Natural killer cell (primary cell): ENCODE results near the gene UROC1. TPM values are rescaled to one million over a fixed set of nuclear protein-coding genes. Genes with fewer than 3 reads are reported as not detected.

Source experiments
- ATAC-seq, 3 donors: fragments of 150-1000 bp in 2 of 3; fragments of 200-7000 bp in 1 of 3; cut with Tn5 transposase; 1 replicate in 1 of 3; 2 replicates in 2 of 3; pipeline ENCODE4 v1.10.0; 2021; ENCODE audit warnings: mild to moderate bottlenecking in 2 of 3, moderate library complexity in 2 of 3
- DNase-seq, 2 donors: peaks; one replicate each; pipeline versions ENCODE4 v3.0.0 to v3.0.0-alpha.2; 2013 to 2021; ENCODE audit warnings: mixed read lengths in 1 of 2
- H3K27ac ChIP-seq: one replicate; pipeline ENCODE4 v1.5.1; 2013; ENCODE audit warnings: mild to moderate bottlenecking, low read length
- H3K27me3 ChIP-seq: one replicate; pipeline ENCODE4 v1.6.1; 2013; ENCODE audit warnings: low read length; ENCODE audit not compliant: control insufficient read depth, insufficient read depth
- H3K36me3 ChIP-seq: one replicate; pipeline ENCODE4 v1.6.1; 2013; ENCODE audit warnings: low read length; ENCODE audit not compliant: control insufficient read depth, insufficient read depth
- H3K4me1 ChIP-seq: one replicate; pipeline ENCODE4 v1.6.1; 2013; ENCODE audit warnings: low read length; ENCODE audit not compliant: control insufficient read depth, insufficient read depth
- H3K4me3 ChIP-seq: one replicate; pipeline ENCODE4 v1.5.1; 2013; ENCODE audit warnings: low read length
- H3K9me3 ChIP-seq: one replicate; pipeline ENCODE4 v1.6.1; 2013; ENCODE audit warnings: low read length; ENCODE audit not compliant: control insufficient read depth, insufficient read depth
- H3K27ac Mint-ChIP-seq, 2 donors: one replicate each; pipeline ENCODE4 v1.8.0; 2022; ENCODE audit warnings: mild to moderate bottlenecking in 2 of 2, mixed read lengths in 2 of 2, moderate library complexity in 1 of 2
- H3K27me3 Mint-ChIP-seq, 2 donors: one replicate each; pipeline ENCODE4 v1.8.0; 2022; ENCODE audit warnings: low read depth in 2 of 2, mixed read lengths in 2 of 2
- H3K36me3 Mint-ChIP-seq: one replicate; pipeline ENCODE4 v1.8.0; 2022; ENCODE audit warnings: mixed read lengths
- H3K4me1 Mint-ChIP-seq, 2 donors: one replicate each; pipeline ENCODE4 v1.8.0; 2022; ENCODE audit warnings: mixed read lengths in 2 of 2
- H3K4me3 Mint-ChIP-seq: one replicate; pipeline ENCODE4 v1.8.0; 2022; ENCODE audit warnings: mild to moderate bottlenecking, moderate library complexity, mixed read lengths
- H3K9me3 Mint-ChIP-seq, 2 donors: one replicate each; pipeline ENCODE4 v1.8.0; 2022; ENCODE audit warnings: mixed read lengths in 2 of 2
- CTCF ChIP-seq: fragments of 200-600 bp; IDR thresholded peaks from one replicate; pipeline ENCODE4 v1.8.0; 2022; ENCODE audit warnings: antibody characterized with exemption
- WGBS: methylation state at CpG from one replicate; pipeline ENCODE4 v1.1.7; 2013; ENCODE audit warnings: missing lambda C conversion rate; ENCODE audit not compliant: insufficient coverage; 5-methylcytosine and 5-hydroxymethylcytosine counted together
- intact Hi-C: fragments of 100-400 bp; cut with micrococcal nuclease; formaldehyde crosslinking; loops from one replicate; pipeline ENCODE4 v1.14.2; 2022
- total RNA-seq, 4 donors: library from RNA; stranded (reverse); fragments of 120-200 nt in 1 of 4; gene quantifications; one replicate each; pipeline versions ENCODE4 v1.2.3 to v1.2.4, GENCODE V29; 2013 to 2022

Gene UROC1
- total RNA-seq, 3 donors from 2014 or later (not counting 1 experiment from before 2014, with no cell fraction given), result not detected

GRCh38 chr3:126436826-126437717 is 80.5 kb downstream of the UROC1 start:
- ATAC-seq, result no peak
- WGBS, result 97% methylated on average over 18 of the region's 18 CpGs

GRCh38 chr3:126435456-126436315 is 81.9 kb downstream of the UROC1 start:
- peaks cover 24% of the 10 kb centered on the region for H3K36me3 ChIP-seq
- peak in 1 of 2 donors; percentile 12 for DNase-seq
- intact Hi-C loops, result no loop called here
- H3K4me3 Mint-ChIP-seq, result no peak overlapping the region
- H3K27me3 ChIP-seq, result no peaks in the 10 kb centered on the region
- no peak for ATAC-seq
- H3K27ac ChIP-seq, result no peak overlapping the region
- H3K4me3 ChIP-seq, result no peak overlapping the region
- no peaks in the 10 kb centered on the region for H3K36me3 Mint-ChIP-seq
- H3K4me1 ChIP-seq, result no peaks in the 10 kb centered on the region
- H3K9me3 Mint-ChIP-seq, result no peaks in the 10 kb centered on the region
- H3K9me3 ChIP-seq, result no peaks in the 10 kb centered on the region
- H3K27ac Mint-ChIP-seq, result no peak overlapping the region
- no peak for TF ChIP-seq CTCF
- H3K4me1 Mint-ChIP-seq, result no peaks in the 10 kb centered on the region
- H3K27me3 Mint-ChIP-seq, result no peaks in the 10 kb centered on the region
- 97% methylated on average over 14 of the region's 14 CpGs for WGBS

More at GRCh38 chr3:126436826-126437717, 80.5 kb downstream of the UROC1 start:
- Mint-ChIP-seq H3K27ac (no peak overlapping the region), H3K9me3 (no peaks in the 10 kb centered on the region), H3K27me3 (no peaks in the 10 kb centered on the region), H3K36me3 (no peaks in the 10 kb centered on the region), H3K4me3 (no peak overlapping the region), H3K4me1 (no peaks in the 10 kb centered on the region)
- no peaks in the 10 kb centered on the region for H3K9me3 ChIP-seq
- TF ChIP-seq CTCF, result no peak
- intact Hi-C loops, result no loop called here
- no peaks in the 10 kb centered on the region for H3K4me1 ChIP-seq
- no peaks in the 10 kb centered on the region for H3K27me3 ChIP-seq
- no peak for DNase-seq
- H3K27ac ChIP-seq, result no peak overlapping the region
- H3K36me3 ChIP-seq, result peaks cover 31% of the 10 kb centered on the region
- H3K4me3 ChIP-seq, result no peak overlapping the region

GRCh38 chr3:126434931-126435411 is 82.6 kb downstream of the UROC1 start:
- no peak for DNase-seq
- no peaks in the 10 kb centered on the region for H3K27me3 ChIP-seq
- Mint-ChIP-seq H3K9me3 (no peaks in the 10 kb centered on the region), H3K27ac (no peak overlapping the region), H3K36me3 (no peaks in the 10 kb centered on the region), H3K4me3 (no peak overlapping the region), H3K4me1 (no peaks in the 10 kb centered on the region), H3K27me3 (no peaks in the 10 kb centered on the region)
- H3K9me3 ChIP-seq, result no peaks in the 10 kb centered on the region
- 95% methylated on average over 8 of the region's 8 CpGs for WGBS
- no peak overlapping the region for H3K27ac ChIP-seq
- H3K4me1 ChIP-seq, result no peaks in the 10 kb centered on the region
- no peak for ATAC-seq
- H3K36me3 ChIP-seq, result peaks cover 22% of the 10 kb centered on the region
- no peak overlapping the region for H3K4me3 ChIP-seq
- no peak for TF ChIP-seq CTCF
- intact Hi-C loops, result no loop called here
